ENCODE results near the gene INIP. TPM values are rescaled to one million over a fixed set of nuclear protein-coding genes. Genes with fewer than 3 reads are reported as not detected.
"Not testable (repeated sequence)": the region's sequence is repeated elsewhere in the genome, so short reads cannot be mapped to it uniquely, and the experiment has no call there.

Gene INIP
- polyA plus RNA-seq, 1 experiment = 29.2 TPM

- no peak overlapping the region for H3K27ac ChIP-seq (ENCODE audit: low read depth, low read length)
- no peaks in the 10 kb centered on the region for H3K27me3 ChIP-seq (ENCODE audit: control insufficient read depth, insufficient read depth, low read length)
- POLR2A ChIA-PET = interaction anchor here (0.5 kb wide), 1 partner anchor 795 kb away, joined by 3 read pairs; no protein-coding TSS in a partner anchor
- TF ChIP-seq CTCF (IDR thresholded peaks at IDR 0.05; ENCODE audit: low read depth, low read length) = no peak
- CTCF ChIA-PET = interaction anchor here (0.7 to 1.0 kb wide), 4 partner anchors 11 to 597 kb away, joined by 3 to 9 read pairs (median 6); no protein-coding TSS in a partner anchor
- no peak overlapping the region for H3K4me3 ChIP-seq (ENCODE audit: low read depth, low read length)
- no peak for DNase-seq (ENCODE audit: low read depth, low spot score)
- no peaks in the 10 kb centered on the region for H3K9me3 ChIP-seq (ENCODE audit: control insufficient read depth, insufficient read depth, low read length)
These were observed 23.0 kb downstream of the INIP start for GRCh38 chr9:112694706-112695555.

DNA sequence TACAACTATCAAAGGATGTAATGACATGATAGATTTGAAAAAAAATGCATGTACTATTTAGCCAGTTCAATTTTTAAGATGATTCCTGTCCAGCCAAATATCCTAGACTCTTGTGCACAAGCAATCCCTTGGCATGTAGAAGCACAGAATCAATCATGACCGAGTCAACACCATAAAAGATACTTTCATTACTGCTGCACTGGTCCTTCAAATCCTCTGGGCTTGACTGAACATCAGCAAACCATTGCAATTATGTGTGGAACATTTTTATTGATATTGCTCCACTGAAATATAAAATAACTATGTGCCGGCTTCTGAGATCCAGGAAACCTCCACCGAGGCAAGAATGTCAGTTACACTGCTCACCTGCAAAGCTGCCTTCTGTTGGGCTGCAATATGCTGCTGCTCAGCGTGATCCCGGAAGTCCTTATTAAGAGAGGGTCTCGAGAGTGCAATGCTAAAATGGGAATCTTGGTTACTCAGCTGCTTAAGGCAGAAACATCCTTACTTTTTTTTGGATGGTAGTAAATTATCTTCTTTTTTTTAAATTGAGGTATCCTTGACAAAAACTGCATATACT, 28.7 kb downstream of the INIP start:
- Histone ChIP-seq H3K9me3 (ENCODE audit: control insufficient read depth, insufficient read depth, low read length) (no peaks in the 10 kb centered on the region), H3K4me3 (ENCODE audit: low read depth, low read length) (no peak overlapping the region), H3K27me3 (ENCODE audit: control insufficient read depth, insufficient read depth, low read length) (no peaks in the 10 kb centered on the region), H3K27ac (ENCODE audit: low read depth, low read length) (no peak overlapping the region)
- POLR2A ChIA-PET = no interaction called here
- DNase-seq (ENCODE audit: low read depth, low spot score) = no peak
- no peak for TF ChIP-seq CTCF (IDR thresholded peaks at IDR 0.05; ENCODE audit: low read depth, low read length)
- CTCF ChIA-PET = interaction anchor here (0.7 kb wide), 1 partner anchor 239 kb away, joined by 3 read pairs; no protein-coding TSS in a partner anchor

- ChIA-PET POLR2A (no interaction called here), CTCF (no interaction called here)
- no peaks in the 10 kb centered on the region for H3K27me3 ChIP-seq (ENCODE audit: control insufficient read depth, insufficient read depth, low read length)
- TF ChIP-seq CTCF (IDR thresholded peaks at IDR 0.05; ENCODE audit: low read depth, low read length) = no peak
- DNase-seq (ENCODE audit: low read depth, low spot score) = no peak
- H3K9me3 ChIP-seq (ENCODE audit: control insufficient read depth, insufficient read depth, low read length) = peaks cover 6% of the 10 kb centered on the region; the same call in 1 of the 2 replicates
- H3K27ac ChIP-seq (ENCODE audit: low read depth, low read length) = no peak overlapping the region
- H3K4me3 ChIP-seq (ENCODE audit: low read depth, low read length) = no peak overlapping the region
These were observed 37.0 kb downstream of the INIP start for GRCh38 chr9:112680731-112681402.

DNA sequence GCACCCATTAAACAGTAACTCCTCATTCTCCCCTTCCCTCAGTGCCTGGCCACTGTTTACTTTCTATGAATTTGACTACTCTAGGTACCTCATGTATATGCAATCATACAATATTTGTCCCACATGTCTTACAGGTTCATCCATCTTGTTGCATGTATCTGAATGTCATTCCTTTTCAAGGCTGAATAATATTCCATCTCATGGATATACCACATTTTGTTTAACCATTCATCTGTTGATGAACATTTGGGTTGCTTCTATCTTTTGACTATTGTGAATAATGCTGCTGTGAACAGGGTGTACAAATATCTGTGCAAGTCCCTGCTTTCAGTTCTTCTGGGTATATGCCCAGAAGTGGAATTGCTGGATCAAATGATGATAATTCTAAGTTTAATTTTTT, 40.9 kb downstream of the INIP start:
- no peak for TF ChIP-seq CTCF (IDR thresholded peaks at IDR 0.05; ENCODE audit: low read depth, low read length)
- Histone ChIP-seq H3K27me3 (ENCODE audit: control insufficient read depth, insufficient read depth, low read length) (no peaks in the 10 kb centered on the region), H3K9me3 (ENCODE audit: control insufficient read depth, insufficient read depth, low read length) (peaks cover 6% of the 10 kb centered on the region; the same call in 1 of the 2 replicates), H3K27ac (ENCODE audit: low read depth, low read length) (no peak overlapping the region), H3K4me3 (ENCODE audit: low read depth, low read length) (no peak overlapping the region)
- POLR2A ChIA-PET = no interaction called here
- DNase-seq (ENCODE audit: low read depth, low spot score) = no peak
- CTCF ChIA-PET = no interaction called here

- CTCF ChIA-PET, POLR2A ChIA-PET: not testable (repeated sequence)
These were observed 44.7 kb downstream of the INIP start for GRCh38 chr9:112673221-112673620.

More at GRCh38 chr9:112673221-112673620, 44.7 kb downstream of the INIP start:
- not testable (repeated sequence) for H3K9me3 ChIP-seq (ENCODE audit: control insufficient read depth, insufficient read depth, low read length); DNase-seq (ENCODE audit: low read depth, low spot score); H3K4me3 ChIP-seq (ENCODE audit: low read depth, low read length); H3K27me3 ChIP-seq (ENCODE audit: control insufficient read depth, insufficient read depth, low read length); H3K27ac ChIP-seq (ENCODE audit: low read depth, low read length)

Data from AG04450 (cell line).